ENCODE data around the gene GALC.
A peak's percentile ranks its signal among the peaks of the same experiment; 100 is the strongest.
"Not testable (repeated sequence)": the region's sequence is repeated elsewhere in the genome, so short reads cannot be mapped to it uniquely, and the experiment has no call there.

GALC gene

DNA sequence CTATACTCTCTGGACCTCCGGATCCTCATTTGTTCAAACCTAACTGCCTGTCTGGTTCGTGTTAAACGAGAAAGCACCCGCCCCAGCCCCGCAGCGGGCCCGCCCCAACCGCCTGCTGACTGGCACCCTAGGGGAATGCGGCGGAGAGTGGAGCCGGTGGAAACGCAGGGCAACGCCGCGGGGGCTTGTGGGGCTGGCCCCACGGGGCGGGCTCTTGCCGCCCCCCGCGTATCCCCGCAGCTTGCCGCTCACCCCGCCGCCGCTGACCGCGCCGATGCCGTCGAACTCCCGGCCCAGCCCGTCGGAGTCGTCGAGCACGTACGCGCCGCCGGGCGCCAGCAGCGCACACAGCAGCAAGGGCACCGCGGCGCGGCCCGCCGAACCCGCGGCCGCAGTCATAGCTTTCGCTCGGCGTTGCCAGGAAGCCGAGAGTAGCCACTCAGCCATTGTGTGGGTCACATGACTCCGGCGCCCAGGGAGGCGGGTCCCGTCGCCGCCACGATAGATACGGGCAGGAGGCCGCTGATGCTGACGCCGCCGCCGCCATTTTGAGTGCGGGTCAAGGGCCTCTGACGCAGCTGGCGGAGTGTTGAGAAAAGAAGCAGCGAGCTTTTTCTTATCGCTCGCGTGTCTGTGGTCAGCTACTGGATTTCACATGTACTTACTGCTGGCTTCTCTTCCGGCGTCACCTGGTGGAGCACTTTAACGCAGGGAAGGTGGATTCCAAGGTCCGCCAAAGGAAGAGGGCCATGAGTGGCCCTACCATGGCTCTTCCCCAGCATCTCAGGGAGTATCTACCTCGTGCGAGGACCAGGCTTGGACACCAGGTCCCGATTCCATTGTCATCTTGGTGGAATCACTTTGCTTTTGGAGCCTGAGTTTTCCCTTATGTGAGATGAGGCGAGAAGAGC, at the start of gene GALC:
Gene GALC (minus strand): TSS at position 465 of the 911 bp plus-strand sequence. CDS start 18 bp downstream, at position 447.
- DNase-seq (ENCODE audit: low spot score) = peak; percentile 61

DNA sequence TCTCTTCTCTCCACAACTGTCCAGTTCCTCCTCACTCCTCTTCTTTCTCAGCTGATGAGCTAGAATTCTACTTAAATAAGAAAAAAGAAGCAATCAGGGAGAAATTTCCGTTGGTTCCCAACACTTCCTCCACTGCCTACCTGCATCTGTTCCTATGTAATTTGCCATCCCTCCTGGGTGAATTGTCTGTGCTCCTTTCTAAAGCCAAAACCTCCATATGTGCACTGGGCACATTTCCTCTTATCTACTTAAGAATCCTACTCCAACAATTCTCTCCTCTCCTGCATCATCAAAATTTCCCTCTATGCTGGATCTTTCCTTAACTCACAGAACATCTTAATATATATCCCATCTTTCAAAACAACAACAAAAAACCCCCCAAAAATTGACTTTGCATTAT, 47.2 kb upstream of the GALC start:
- DNase-seq (ENCODE audit: low spot score) = no peak

DNA sequence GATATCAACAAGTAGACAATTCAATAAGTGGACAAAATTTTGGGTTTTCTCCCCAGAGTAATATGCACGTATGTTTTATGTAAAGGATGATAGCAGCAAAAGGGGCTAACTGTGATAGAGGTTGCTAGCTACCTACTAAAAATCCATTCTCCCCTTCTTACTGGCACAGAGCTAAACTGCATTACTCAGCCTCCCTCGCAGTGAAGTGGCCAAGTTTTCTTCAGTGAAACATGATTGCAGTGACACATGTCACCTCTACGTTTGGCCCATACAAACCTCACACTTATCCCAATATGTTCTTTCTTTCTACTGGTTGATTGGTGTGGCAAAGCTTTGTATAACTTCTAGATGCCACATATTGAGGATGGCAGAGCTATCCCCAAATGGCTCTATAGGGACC, 46.2 kb upstream of the GALC start:
- no peak for DNase-seq (ENCODE audit: low spot score)

DNA sequence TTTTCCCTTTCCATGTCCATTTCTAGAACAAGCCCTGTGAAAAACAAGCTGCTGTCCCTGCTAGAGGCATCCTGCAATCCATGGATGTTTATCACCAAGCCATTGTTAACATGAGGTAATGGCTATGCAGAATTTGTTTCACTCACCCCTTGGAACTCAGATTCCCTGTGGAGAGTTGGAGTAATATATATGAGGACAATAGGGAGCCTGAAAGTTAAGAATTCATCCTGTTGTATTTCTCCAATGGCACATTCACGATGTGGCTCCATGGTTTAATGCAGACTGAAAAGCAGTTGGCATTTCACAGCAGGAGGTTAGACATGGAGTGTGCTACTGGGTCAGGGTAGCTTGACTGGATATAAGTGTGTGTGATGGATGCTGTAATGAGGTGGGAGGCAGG, 44.3 kb upstream of the GALC start:
- no peak for DNase-seq (ENCODE audit: low spot score)

DNA sequence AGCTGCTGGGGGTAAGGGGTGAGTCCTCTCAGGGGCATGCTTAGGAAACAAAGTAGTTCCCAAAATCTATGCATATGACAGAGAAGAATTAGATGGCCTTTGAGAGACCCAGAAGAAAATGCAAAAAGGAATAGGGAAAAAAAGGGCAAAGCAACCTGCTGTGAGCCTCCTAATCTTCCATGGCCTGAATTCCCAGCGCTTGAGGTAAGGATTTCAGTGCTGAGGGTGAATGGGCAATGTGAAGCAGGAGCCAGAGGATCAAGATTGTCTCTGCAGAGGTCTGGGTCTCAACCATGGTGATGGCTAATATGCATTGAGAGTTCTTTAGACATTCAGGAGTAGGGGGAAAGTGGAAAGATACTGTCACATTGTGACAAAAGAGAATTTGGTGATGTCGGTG, 43.4 kb upstream of the GALC start:
- no peak for DNase-seq (ENCODE audit: low spot score)

DNA sequence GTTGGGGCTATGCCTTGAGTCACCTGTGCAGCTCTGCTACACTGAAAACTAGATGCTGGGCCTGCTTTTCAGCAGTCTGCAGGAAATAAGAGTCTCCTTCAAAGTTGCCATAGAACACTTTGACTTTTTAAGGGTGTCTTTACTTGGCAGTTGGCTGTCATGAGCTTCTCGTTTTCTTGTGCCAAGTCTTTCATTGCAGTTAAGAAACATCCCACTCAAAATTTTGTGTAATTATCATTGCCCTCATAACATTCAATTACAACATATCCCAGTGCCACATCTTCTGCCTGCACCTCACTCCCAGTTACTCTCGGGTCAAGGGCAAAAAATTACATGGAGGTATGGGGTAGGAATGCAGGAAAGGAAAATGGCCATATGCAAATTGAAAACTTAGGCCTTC, 41.1 kb upstream of the GALC start:
- DNase-seq (ENCODE audit: low spot score) = no peak

DNA sequence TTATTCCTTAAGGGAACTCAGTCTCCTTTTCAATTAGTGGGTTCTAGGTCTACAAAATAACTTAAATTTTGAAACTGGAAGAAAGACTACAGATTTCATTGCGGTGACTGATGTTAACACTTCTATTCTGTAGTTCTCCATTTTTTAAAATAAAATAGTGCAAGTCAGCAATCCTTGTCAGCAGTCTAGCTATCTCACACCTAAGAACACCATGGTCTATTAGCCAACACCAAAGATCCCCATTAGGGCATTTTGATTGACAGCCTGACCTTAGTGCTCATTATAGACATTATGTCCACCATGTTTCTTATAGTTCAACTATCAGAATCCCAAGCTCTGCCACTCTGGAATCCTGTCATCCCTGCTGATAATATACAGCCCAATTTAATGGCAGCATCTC, 39.4 kb upstream of the GALC start:
- DNase-seq (ENCODE audit: low spot score) = no peak

DNA sequence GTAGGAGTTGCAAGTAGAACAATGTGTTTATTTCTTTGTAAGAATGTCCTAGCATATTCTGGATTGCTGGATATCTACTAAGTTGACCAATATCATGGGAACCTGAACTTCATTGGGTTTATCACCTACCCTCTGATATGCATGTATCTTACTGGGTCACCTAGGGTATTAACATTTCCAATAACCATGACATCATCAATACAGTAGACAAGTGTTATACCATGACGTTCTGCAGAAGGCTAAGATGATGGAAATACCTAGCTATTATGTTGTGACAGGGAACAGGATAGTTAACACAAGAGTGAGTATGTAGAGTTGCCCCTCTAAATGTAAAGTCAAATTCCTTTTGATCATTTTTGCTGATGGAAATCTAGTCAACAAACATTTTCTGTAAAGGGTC, 37.9 kb upstream of the GALC start:
- DNase-seq (ENCODE audit: low spot score) = no peak

DNA sequence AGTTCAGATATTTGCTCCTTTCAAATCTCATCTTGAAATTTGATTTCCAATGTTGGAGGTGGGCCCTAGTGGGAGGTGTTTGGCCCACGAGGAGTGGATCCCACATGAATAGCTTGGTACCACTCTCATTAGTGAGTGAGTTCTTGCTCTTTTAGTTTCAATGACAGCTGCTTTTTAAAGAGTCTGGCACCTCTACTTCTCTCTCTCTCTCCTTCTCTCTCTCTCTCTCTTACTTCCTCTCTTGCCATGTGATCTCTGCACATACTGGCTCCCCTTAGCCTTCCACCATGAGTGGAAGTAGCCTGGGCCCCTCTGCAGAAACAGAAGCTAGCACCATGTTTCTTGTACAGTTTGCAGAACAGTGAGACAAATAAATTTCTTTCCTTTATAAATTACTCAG, 37.1 kb upstream of the GALC start:
- no peak for DNase-seq (ENCODE audit: low spot score)

DNA sequence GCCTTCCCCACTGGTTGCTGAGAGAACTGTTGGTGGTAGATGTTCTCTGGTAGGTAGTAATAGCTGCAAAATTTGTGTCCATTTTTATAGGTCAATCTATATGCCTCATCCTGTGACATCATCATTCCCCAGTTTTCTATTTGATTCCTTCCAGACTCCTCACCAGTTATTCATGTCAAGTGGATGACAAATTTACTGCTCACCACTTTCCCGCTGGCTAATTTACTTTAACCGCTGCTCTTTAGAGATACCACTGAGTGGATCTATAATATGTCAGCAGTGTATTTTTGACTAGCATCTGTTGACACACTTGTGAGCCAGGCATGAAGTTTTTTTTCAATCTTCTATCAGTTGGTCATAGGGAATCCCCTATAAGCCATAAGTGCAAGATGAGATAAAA, 36.5 kb upstream of the GALC start:
- DNase-seq (ENCODE audit: low spot score) = no peak

DNA sequence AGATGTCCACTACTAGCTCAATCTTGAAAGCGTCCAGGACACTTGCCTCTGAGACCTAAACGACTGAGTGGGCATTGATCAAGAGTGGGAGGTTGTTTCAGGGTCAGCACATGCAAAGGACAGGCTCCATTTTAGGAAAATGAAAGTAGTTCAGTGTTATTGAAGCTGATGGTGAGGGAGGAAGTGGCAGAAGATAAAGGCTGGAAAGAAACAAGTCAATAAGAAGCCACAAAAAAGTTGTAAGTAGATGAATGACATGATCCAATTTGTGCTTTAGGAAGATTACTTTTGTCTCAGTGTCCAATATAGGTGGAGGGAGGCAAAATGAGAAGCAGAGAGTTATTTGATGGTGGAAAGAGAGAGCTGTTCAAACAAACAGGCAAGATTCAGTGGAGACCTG, 33.9 kb upstream of the GALC start:
- DNase-seq (ENCODE audit: low spot score) = no peak

DNA sequence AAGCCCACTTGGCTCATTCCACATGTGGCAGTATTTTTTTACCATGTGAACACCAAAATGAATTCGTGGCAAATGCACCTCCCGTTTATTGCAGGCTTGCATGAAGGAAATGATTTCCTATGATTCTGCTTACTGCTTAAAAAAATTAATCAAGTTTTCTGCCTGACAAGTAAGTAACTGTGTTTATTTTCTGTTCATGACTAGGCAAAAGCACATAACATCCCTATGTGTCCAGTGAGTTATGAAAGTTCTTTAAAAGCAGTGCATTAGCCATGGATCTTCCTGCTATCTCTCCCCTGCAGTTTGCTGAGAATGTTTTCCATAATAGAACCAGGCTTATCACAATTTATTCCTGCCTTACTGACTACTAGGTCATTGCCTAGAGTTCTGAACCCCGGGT, 32.3 kb upstream of the GALC start:
- DNase-seq (ENCODE audit: low spot score) = no peak

DNA sequence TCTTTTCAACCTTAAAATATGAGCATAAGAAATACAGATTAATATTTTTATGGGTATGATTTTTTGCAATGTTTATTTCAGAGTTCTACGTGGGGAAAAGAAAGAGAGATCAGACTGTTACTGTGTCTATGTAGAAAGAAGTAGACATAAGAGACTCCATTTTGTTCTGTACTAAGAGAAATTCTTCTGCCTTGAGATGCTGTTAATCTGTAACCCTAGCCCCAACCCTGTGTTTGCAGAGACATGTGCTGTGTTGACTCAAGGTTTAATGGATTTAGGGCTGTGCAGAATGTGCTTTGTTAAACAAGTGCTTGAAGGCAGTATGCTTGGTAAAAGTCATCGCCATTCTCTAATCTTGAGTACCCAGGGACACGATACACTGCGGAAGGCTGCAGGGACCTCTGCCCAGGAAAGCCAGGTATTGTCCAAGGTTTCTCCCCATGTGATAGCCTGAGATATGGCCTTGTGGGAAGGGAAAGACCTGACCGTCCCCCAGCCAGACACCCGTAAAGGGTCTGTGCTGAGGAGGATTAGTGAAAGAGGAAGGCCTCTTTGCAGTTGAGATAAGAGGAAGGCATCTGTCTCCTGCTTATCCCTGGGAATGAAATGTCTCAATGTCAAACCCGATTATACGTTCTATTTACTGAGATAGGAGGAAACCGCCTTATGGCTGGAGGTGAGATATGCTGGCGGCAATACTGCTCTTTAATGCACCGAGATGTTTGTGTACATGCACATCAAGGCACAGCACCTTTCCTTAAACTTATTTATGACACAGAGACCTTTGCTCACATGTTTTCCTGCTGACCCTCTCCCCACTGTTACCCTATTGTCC, 31.5 kb upstream of the GALC start:
- not testable (repeated sequence) for DNase-seq (ENCODE audit: low spot score)

DNA sequence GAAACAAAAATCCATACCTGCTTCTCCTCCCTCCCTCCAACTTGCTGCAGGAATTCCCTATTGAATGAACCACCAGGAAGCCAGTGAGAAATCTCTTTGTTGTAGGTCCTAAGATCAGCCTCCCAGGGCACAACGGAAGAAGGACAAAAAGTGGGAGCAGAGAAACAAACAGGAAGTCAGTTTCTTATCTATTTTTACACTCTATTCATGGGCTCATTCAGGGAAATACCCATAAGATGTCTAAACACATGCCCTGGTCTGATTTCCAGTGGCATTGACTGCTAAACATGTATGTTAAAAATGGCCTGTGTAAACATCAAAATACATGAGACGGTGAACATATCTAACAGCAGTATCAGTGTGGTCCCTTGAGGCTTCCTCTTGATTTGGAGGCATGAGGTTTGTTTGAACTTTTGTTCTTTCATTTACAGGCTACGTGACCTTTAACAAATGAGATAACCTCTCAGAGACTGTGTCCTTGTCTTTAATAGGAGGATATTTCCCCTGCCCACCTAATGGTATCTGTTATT, 30.7 kb upstream of the GALC start:
- peak; percentile 8 for DNase-seq (ENCODE audit: low spot score)

DNA sequence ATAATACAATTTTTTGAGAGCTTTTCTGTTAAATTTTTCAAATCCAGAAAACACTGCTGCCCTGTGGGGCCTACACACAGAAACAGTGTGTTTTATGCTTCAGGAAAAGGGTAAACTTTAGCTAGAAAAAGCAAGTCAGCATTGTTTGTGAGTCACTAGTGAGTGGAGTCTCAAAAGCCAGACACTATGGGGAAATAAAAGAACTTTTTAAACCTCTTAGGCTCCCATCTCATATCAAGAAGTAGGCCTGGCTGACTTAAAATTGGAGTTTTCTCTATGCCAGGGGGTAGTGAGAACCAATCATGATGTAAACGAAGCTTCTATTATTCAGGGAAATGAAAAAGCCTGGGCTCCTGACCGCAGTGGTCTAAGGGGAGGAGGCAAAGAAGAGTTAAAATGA, 24.6 kb upstream of the GALC start:
- DNase-seq (ENCODE audit: low spot score) = no peak

DNA sequence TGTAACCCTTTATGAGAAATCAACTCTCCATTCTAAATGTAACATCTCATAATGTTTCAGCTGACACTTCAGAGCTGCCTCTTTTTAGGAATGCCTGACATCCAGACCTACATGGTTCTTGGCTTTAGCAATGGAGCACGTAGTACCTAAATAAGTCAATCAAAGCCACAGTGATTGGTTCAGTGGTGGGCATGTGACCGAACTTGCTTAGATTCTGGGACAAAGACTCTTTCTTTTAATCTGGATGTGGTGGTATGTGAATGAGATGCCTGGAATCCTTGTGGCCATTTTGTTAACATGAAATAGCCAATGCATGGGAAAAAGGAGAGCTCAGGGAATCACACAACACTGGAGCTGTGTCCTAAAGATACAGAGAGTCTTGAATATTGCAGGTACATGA, 23.8 kb upstream of the GALC start:
- DNase-seq (ENCODE audit: low spot score) = no peak

DNA sequence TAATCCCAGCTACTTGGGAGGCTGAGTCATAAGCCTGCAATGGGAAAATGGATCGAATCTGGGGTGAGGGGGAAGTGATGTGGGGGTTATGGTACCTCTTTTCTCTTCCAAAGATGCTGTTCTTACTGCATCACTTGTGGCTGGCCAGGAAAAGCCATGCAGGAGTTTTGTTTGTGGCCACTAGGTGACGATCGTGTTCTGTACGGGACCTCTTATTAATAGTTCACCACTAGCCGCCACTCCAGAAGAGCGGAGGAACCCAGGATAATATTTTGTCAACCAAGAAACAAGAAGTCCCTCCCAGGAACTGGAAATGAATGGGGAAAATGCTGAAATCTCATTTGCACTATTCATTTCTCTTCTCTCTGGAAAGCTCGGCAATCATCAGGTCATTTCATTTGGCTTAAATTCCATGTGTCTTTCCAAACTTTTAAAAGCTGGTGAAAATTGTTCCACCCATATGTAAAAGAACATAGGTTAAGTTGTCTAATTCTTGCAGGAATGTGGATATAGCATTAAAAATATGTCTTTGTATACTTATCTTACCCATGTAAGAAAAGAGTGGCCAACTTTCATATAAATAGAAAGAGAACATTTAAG, 20.9 kb upstream of the GALC start:
- peak; percentile 40 for DNase-seq (ENCODE audit: low spot score)

DNA sequence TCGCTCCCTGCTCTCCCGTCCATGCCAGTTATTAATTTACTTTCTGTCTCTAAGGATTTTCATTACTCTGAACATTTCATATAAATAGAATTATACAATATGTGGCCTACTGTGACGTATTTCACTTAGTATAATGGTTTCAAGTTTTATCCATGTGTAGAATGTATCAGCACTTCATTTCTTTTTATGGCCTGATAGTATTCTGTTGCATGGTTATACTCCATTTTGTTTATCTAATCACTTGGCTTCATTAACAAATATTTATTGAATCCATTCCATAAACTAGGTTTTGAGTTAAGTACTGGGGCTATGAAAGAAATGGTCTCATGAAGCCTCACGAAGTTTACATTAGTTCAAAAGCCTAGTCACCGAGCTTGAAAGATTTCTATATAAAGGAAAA, 19.5 kb upstream of the GALC start:
- no peak for DNase-seq (ENCODE audit: low spot score)

DNA sequence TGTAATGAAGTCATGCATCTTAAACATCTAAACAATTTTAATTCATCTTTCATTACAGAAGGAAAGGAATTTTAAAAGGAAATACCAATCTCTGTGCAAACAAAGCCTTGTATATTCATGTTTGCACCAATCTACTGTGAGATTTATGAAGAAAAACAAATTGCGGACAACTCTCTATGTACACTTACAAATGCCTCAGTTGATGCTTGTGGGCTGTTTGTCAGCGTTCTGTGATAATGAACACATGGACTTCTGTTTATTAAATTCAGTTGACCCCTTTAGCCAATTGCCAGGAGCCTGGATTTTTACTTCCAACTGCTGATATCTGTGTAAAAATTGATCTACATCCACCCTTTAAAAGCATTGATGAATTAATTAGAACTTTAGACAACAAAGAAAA, 17.3 kb upstream of the GALC start:
- no peak for DNase-seq (ENCODE audit: low spot score)

DNA sequence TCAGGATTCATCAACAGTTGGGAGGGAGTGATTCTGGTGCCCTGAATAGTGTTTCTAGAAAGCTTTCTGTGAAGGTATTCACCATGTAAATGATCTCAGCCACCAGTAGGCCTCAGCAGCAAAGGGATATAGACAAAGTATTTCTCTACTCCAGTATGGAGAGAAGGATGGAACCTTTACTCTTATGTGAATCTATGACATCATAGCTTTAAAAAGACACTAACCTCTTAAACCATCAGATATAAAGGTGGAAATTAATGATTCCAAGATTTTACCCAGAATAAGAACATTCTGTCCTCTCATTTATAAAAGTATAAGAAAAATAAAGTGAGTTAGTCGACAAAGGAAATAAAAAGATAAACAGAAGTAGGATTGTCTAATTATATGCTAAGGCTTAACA, 16.5 kb upstream of the GALC start:
- no peak for DNase-seq (ENCODE audit: low spot score)

DNA sequence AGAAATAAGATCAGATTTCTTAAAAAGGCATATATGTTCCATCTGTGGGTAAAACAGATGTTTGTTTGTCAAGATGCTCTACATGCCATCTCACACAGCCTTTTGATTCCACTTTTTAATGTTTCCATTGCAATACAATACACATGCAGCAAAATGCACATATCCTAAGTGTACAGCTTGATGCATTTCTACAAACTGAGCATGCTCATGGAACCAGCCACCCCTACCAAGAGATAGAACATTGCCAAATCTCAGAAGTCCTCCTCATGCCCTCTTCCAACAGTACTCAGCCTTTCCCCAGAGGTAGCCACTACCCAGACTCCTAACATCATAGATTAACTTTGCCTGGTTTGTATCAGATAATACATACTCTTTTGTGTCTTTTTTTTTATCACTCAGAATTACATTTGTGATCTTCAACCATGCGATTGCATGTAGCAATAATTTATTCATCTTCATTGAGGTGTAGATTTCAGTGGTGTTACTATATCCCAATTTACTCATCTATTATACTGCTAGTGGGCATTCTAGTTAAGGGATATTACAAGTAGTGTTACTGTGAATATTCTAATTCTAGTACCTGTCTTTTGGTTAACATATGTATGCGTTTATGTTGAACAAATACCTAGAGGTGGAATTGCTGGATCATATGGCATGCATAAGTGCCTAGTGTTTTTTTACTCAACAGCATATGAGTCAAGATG, 15.2 kb upstream of the GALC start:
- no peak for DNase-seq (ENCODE audit: low spot score)

DNA sequence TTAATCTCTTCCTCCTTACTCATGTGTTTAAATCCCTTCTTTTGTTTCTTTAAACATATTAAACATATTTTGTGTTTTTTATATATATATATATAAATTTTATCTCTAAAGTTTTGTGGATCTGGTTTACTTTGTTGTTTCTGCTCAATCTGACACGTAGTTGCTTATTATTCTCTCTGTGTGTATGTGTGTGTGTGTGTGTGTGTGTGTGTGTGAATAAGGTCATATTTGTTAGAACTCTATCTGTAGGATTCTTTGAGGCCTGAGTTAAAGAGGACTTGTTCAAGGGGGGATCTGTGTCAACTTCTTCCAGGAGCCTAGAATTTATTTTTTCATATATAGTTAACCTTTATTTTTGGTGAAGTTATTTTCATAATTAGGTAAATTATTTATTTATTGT, 14.6 kb upstream of the GALC start:
- DNase-seq (ENCODE audit: low spot score) = no peak
